Nephron progenitor cell (in vitro differentiated cells): Measurements from ENCODE around the gene PKD2L1.

Experiments used
- DNase-seq: peaks from one replicate; pipeline ENCODE4 v3.0.0; 2021
- H3K27ac Mint-ChIP-seq: 2 replicates; pipeline ENCODE4 v1.8.0; 2021; ENCODE audit warnings: mild to moderate bottlenecking, moderate library complexity, mixed read lengths
- H3K27me3 Mint-ChIP-seq: 2 replicates; pipeline ENCODE4 v1.8.0; 2021; ENCODE audit warnings: mild to moderate bottlenecking, low read depth, mixed read lengths; ENCODE audit not compliant: poor library complexity
- H3K36me3 Mint-ChIP-seq: 2 replicates; pipeline ENCODE4 v1.8.0; 2021; ENCODE audit warnings: low read depth, mixed read lengths
- H3K4me1 Mint-ChIP-seq: 2 replicates; pipeline ENCODE4 v1.8.0; 2021; ENCODE audit warnings: mixed read lengths
- H3K4me3 Mint-ChIP-seq: 2 replicates; pipeline ENCODE4 v1.8.0; 2021; ENCODE audit warnings: mild to moderate bottlenecking, moderate library complexity, mixed read lengths
- H3K9me3 Mint-ChIP-seq: 2 replicates; pipeline ENCODE4 v1.8.0; 2021; ENCODE audit warnings: mild to moderate bottlenecking, moderate library complexity, mixed read lengths
- CTCF ChIP-seq: fragments of 200-600 bp; sonication (generic); IDR thresholded peaks from 2 replicates; pipeline ENCODE4 v1.5.0; 2021; ENCODE audit warnings: antibody characterized with exemption

PKD2L1 gene

DNA sequence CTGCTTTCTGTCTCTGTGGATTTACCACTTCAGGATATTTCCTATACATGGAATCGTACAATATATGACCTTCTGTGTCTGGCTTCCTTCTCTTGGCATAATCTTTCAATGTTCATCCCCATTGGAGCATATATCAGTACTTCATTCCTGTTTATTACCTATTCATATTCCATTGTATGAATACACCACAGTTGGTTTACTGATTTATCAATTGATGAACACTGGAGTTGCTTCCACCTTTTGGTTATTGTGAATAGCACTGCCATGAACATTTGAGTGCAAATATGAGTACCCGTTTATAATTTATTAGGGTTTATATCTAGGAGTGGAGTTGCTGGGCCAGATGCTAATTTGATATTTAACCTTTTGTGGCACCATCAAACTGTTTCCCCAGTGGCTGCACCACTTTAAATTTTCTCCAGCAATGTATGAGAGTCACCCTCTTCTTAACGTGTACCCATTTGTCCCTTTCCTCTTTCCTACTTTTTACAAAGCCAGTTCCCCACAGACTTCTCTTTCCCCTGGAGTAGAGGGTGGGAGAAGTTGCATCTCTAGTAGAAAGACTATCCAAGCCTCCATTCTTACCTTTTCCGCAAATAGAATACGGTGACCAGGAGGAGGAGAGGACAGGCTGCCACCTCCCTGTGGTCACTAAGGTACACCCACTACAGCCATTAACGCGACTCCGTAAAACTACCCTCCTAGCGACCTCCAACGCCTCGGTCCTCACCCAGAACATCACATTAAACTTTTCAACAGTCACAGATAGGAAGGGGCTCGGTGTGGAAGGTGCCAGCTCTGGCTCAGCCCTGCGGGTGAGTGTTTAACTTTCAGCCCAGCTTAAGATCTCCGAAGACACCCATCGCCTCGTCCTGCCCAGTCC lies 42.6 kb upstream of the PKD2L1 start:
- Mint-ChIP-seq H3K27me3 (peaks cover 2% of the 10 kb centered on the region), H3K27ac (no peak overlapping the region), H3K4me3 (no peak overlapping the region), H3K4me1 (peaks cover 37% of the 10 kb centered on the region), H3K9me3 (no peaks in the 10 kb centered on the region), H3K36me3 (peaks cover 10% of the 10 kb centered on the region)
- DNase-seq, result no peak
- no peak for TF ChIP-seq CTCF

DNA sequence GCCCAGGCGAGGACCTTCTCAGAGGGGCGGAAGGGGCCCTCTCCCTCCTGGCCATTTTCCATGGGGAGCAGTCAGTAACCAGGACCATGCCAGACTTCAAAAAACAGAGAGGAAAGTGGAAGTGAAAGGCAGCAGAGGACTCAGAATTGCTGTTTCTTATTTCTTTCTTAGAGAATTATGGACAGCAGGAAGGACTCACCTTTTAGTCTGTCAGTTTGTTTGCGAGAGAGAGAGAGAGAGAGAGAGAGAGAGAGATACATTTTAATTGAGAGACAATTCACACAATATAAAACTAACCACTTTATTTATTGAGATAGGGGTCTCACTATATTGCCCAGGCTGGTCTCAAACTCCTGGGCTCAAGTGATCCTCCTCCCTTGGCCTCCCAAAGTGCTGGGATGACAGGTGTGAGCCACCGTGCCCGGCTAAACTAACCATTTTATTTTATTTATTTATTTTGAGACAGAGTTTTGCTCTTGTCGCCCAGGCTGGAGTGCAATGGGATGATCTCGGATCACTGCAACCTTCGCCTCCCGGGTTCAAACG lies 41.5 kb upstream of the PKD2L1 start:
- Mint-ChIP-seq H3K9me3 (no peaks in the 10 kb centered on the region), H3K4me3 (peak overlapping the region; percentile 53), H3K4me1 (peaks cover 28% of the 10 kb centered on the region), H3K36me3 (peaks cover 1% of the 10 kb centered on the region), H3K27me3 (peaks cover 2% of the 10 kb centered on the region), H3K27ac (peak overlapping the region; percentile 95)
- DNase-seq, result no peak
- TF ChIP-seq CTCF, result no peak

- no peaks in the 10 kb centered on the region for H3K9me3 Mint-ChIP-seq
- peaks cover 2% of the 10 kb centered on the region for H3K27me3 Mint-ChIP-seq
- peak; percentile 64 for DNase-seq
- no peak for TF ChIP-seq CTCF
- H3K36me3 Mint-ChIP-seq, result no peaks in the 10 kb centered on the region
- peak overlapping the region; percentile 53 for H3K4me3 Mint-ChIP-seq
- H3K4me1 Mint-ChIP-seq, result peaks cover 25% of the 10 kb centered on the region
- H3K27ac Mint-ChIP-seq, result peak overlapping the region; percentile 95
Observed at GRCh38 chr10:100370714-100371481, 40.9 kb upstream of the PKD2L1 start.

DNA sequence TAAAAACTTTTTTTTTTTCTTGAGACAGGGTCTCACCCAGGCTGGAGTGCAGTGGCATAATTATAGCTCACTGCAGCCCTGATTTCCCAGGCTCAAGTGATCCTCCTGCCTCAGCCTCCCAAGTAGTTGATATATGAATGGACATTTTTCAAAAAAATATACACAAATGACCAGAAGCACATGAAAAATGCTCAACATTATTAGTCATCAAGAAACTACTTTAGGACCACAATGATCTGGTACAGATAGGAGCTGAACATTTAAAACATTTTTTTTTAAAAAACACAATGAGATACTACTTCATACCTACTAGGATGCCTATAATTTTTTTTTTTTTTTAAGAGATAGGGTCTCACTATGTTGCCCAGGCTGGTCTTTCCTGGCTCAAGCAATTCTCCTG lies 38.7 kb upstream of the PKD2L1 start:
- no peak for DNase-seq
- Mint-ChIP-seq H3K9me3 (no peaks in the 10 kb centered on the region), H3K27ac (no peak overlapping the region), H3K27me3 (no peaks in the 10 kb centered on the region), H3K4me1 (peaks cover 38% of the 10 kb centered on the region), H3K4me3 (no peak overlapping the region), H3K36me3 (peaks cover 11% of the 10 kb centered on the region)
- no peak for TF ChIP-seq CTCF

GRCh38 chr10:100364735-100365391 lies 34.8 kb upstream of the PKD2L1 start:
- Mint-ChIP-seq H3K27me3 (no peaks in the 10 kb centered on the region), H3K27ac (peak overlapping the region; percentile 88), H3K4me3 (no peak overlapping the region), H3K4me1 (peaks cover 57% of the 10 kb centered on the region), H3K36me3 (peaks cover 50% of the 10 kb centered on the region), H3K9me3 (no peaks in the 10 kb centered on the region)
- DNase-seq, result no peak
- TF ChIP-seq CTCF, result no peak
